ACC112 (cell line): Measurements from ENCODE around the gene PCP2.

Experiments
- H2AFZ ChIP-seq: fragments of 200-600 bp; sonication (generic); one replicate; pipeline ENCODE4 v1.6.0; 2017; ENCODE audit warnings: antibody characterized with exemption, low read length; ENCODE audit not compliant: unreplicated experiment
- H3K27ac ChIP-seq: fragments of 200-600 bp; sonication (generic); 2 replicates; pipeline ENCODE4 v1.5.1; 2014; ENCODE audit warnings: low read depth, mild to moderate bottlenecking, antibody characterized with exemption, low read length, moderate library complexity
- H3K27me3 ChIP-seq: fragments of 200-600 bp; sonication (generic); 2 replicates; pipeline ENCODE4 v1.6.1; 2014; ENCODE audit warnings: mild to moderate bottlenecking, antibody characterized with exemption, low read length, moderate library complexity, mixed read lengths; ENCODE audit not compliant: insufficient read depth
- H3K36me3 ChIP-seq: fragments of 200-600 bp; sonication (generic); 2 replicates; pipeline ENCODE4 v1.6.1; 2016; ENCODE audit warnings: mild to moderate bottlenecking, antibody characterized with exemption, low read length, moderate library complexity, mixed read lengths; ENCODE audit not compliant: insufficient read depth
- H3K4me1 ChIP-seq: fragments of 200-600 bp; sonication (generic); one replicate; pipeline ENCODE4 v1.6.1; 2016; ENCODE audit warnings: low read length, mixed read lengths; ENCODE audit not compliant: insufficient read depth, unreplicated experiment, control insufficient read depth
- H3K4me3 ChIP-seq: fragments of 200-600 bp; sonication (generic); 2 replicates; pipeline ENCODE4 v1.5.1; 2014; ENCODE audit warnings: mild to moderate bottlenecking, low read depth, low read length
- H3K79me2 ChIP-seq: fragments of 200-600 bp; sonication (generic); one replicate; pipeline ENCODE4 v1.6.0; 2016; ENCODE audit warnings: low read length; ENCODE audit not compliant: control insufficient read depth, unreplicated experiment, insufficient read depth

PCP2 gene

DNA sequence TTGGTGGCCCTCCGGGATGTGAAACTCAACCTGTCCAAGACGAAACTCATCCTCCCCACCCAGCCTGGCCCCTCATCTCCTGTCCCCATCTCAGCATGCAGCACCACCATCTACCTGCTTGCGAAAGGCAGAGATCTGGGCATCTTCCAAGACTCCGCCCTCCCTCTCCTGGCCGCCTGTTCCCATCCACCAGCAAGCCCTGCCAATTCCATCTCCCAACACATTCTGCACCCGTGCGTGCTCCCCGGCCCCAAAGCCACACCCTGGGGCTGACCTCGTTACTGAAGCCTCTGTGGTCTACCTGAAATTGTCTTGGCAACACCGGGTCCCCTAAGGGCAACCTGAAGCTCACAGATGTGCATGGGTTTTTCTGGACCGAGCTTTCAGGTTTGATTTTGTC is 51.1 kb downstream of the PCP2 start:
- no peak overlapping the region for H2AFZ ChIP-seq
- H3K27me3 ChIP-seq: peaks cover 7% of the 10 kb centered on the region
- H3K4me1 ChIP-seq: no peaks in the 10 kb centered on the region
- no peaks in the 10 kb centered on the region for H3K79me2 ChIP-seq
- H3K4me3 ChIP-seq: no peak overlapping the region
- H3K27ac ChIP-seq: no peak overlapping the region
- H3K36me3 ChIP-seq: no peaks in the 10 kb centered on the region
